Prostate gland (tissue), 2 donors: Measurements from ENCODE around the gene CD207. TPM values are rescaled to one million over a fixed set of nuclear protein-coding genes. Genes with fewer than 3 reads are reported as not detected.

Source experiments
- DNase-seq: peaks from one replicate; pipeline ENCODE4 v3.0.0-alpha.2; 2019; ENCODE audit warnings: low spot score
- H3K27ac ChIP-seq, 2 donors: fragments of 200-600 bp; sonication (generic); 2 replicates each; pipeline ENCODE4 v1.5.1; 2017 to 2019
- H3K27me3 ChIP-seq: fragments of 200-600 bp; sonication (generic); replicated peaks from 2 replicates; pipeline ENCODE4 v1.5.1; 2019; ENCODE audit not compliant: insufficient read depth
- H3K36me3 ChIP-seq, 2 donors: fragments of 200-600 bp; sonication (generic); 1 replicate in 1 of 2; 2 replicates in 1 of 2; pipeline versions ENCODE4 v1.5.1 to v1.8.1; 2017 to 2019
- H3K4me1 ChIP-seq: fragments of 200-600 bp; sonication (generic); replicated peaks from 2 replicates; pipeline ENCODE4 v1.5.1; 2019
- H3K4me3 ChIP-seq, 2 donors: fragments of 200-600 bp; sonication (generic); 2 replicates each; pipeline ENCODE4 v1.5.1; 2017 to 2019
- H3K9me3 ChIP-seq: fragments of 200-600 bp; sonication (generic); 2 replicates; pipeline ENCODE4 v1.5.1; 2017
- CTCF ChIP-seq, 4 experiments: fragments of 200-600 bp in 2 of 4; fragments of 450-650 bp in 2 of 4; sonication (generic) in 2 of 4; IDR thresholded peaks; 1 replicate in 3 of 4; 2 replicates in 1 of 4; pipeline ENCODE4 v1.5.1; 2016 to 2019; ENCODE audit warnings: antibody characterized with exemption in 4 of 4, mild to moderate bottlenecking in 2 of 4, moderate library complexity in 2 of 4
- POLR2A ChIP-seq: fragments of 450-650 bp; IDR thresholded peaks from one replicate; pipeline ENCODE4 v1.6.1; 2016; ENCODE audit warnings: antibody characterized with exemption, mild to moderate bottlenecking
- POLR2AphosphoS5 ChIP-seq: sonication (generic); formaldehyde crosslinking; IDR thresholded peaks from one replicate; pipeline ENCODE4 v1.6.1; 2017; ENCODE audit warnings: antibody characterized with exemption
- WGBS: methylation state at CpG from one replicate; pipeline ENCODE4 v1.1.5; 2018; 5-methylcytosine and 5-hydroxymethylcytosine counted together
- intact Hi-C: fragments of 100-400 bp; cut with DNase I; formaldehyde crosslinking; loops from one replicate; pipeline ENCODE4 v1.14.2; 2022
- total RNA-seq, 2 donors: library from RNA; depleted of rRNA; stranded (reverse); fragments of >200 nt; gene quantifications; one replicate each; pipeline ENCODE4 v1.1.0, GENCODE V29; 2016

Gene CD207
- total RNA-seq, 2 donors from 2014 or later, result 0.23 to 0.28 TPM

GRCh38 chr2:70797506-70797905, 38.1 kb downstream of the CD207 start:
- no peaks in the 10 kb centered on the region for H3K36me3 ChIP-seq
- TF ChIP-seq POLR2AphosphoS5 (no peak), CTCF (IDR thresholded peaks at IDR 0.05) (no peak), POLR2A (no peak)
- H3K4me1 ChIP-seq, result no peaks in the 10 kb centered on the region
- H3K27ac ChIP-seq, result no peak overlapping the region
- no peak overlapping the region for H3K4me3 ChIP-seq
- 44% methylated on average over 2 of the region's 2 CpGs for WGBS
- no peaks in the 10 kb centered on the region for H3K27me3 ChIP-seq
- intact Hi-C loops, result no loop called here
- no peak for DNase-seq
- H3K9me3 ChIP-seq, result no peaks in the 10 kb centered on the region

GRCh38 chr2:70796262-70796661, 39.4 kb downstream of the CD207 start:
- intact Hi-C loops, result no loop called here
- no peak for TF ChIP-seq POLR2AphosphoS5
- no peak for TF ChIP-seq CTCF (IDR thresholded peaks at IDR 0.05)
- TF ChIP-seq POLR2A, result no peak
- 57% methylated on average over 1 of the region's 1 CpG for whole genome bisulfite sequencing
- H3K27me3 ChIP-seq, result no peaks in the 10 kb centered on the region
- H3K27ac ChIP-seq, result no peak overlapping the region
- no peaks in the 10 kb centered on the region for H3K9me3 ChIP-seq
- DNase-seq, result no peak
- no peaks in the 10 kb centered on the region for H3K36me3 ChIP-seq
- no peak overlapping the region for H3K4me3 ChIP-seq
- no peaks in the 10 kb centered on the region for H3K4me1 ChIP-seq

GRCh38 chr2:70795164-70795995, 40.2 kb downstream of the CD207 start:
- no peak for DNase-seq
- no peaks in the 10 kb centered on the region for H3K9me3 ChIP-seq
- 61% methylated on average over 4 of the region's 4 CpGs for WGBS
- intact Hi-C loops, result no loop called here
- H3K4me3 ChIP-seq, result no peak overlapping the region
- no peaks in the 10 kb centered on the region for H3K4me1 ChIP-seq
- TF ChIP-seq CTCF (IDR thresholded peaks at IDR 0.05) (no peak), POLR2A (no peak), POLR2AphosphoS5 (no peak)
- H3K36me3 ChIP-seq, result no peaks in the 10 kb centered on the region
- peaks cover 4% of the 10 kb centered on the region for H3K27me3 ChIP-seq
- no peak overlapping the region for H3K27ac ChIP-seq

GRCh38 chr2:70793450-70793849, 42.2 kb downstream of the CD207 start:
- TF ChIP-seq POLR2AphosphoS5 (no peak), CTCF (IDR thresholded peaks at IDR 0.05) (no peak), POLR2A (no peak)
- WGBS, result 76% methylated on average over 2 of the region's 2 CpGs
- intact Hi-C loops, result no loop called here
- DNase-seq, result no peak
- Histone ChIP-seq H3K4me3 (no peak overlapping the region), H3K27ac (no peak overlapping the region), H3K36me3 (no peaks in the 10 kb centered on the region), H3K9me3 (no peaks in the 10 kb centered on the region), H3K4me1 (no peaks in the 10 kb centered on the region), H3K27me3 (peaks cover 10% of the 10 kb centered on the region)
